Erythroblast (primary cell): ENCODE measurements around the gene CYBRD1.

ENCODE experiments used
- GATA1 ChIP-seq: IDR thresholded peaks from 2 replicates; pipeline ENCODE4 v1.6.1; 2011; ENCODE audit warnings: low read depth, mild to moderate bottlenecking, control low read depth, low read length, moderate library complexity
- POLR2A ChIP-seq: IDR thresholded peaks from 2 replicates; pipeline ENCODE4 v1.6.1; 2011; ENCODE audit warnings: mild to moderate bottlenecking, low read length

DNA sequence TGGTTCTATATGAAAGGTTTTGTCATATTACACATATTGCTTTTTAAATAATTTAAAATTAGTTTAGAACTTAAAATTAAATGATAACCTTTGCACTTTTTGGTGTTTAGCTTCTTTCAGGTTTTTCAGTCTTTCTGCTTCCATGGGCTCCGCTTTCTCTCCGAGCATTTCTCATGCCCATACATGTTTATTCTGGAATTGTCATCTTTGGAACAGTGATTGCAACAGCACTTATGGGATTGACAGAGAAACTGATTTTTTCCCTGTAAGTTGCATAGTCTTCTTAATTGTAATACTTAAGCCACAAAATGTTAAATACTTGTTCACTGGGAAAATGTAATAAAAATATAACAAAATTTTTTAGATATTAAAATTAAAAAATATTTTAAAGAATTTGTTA, 31.0 kb downstream of the CYBRD1 start:
- no peak for TF ChIP-seq POLR2A
- TF ChIP-seq GATA1 = no peak
